ENCODE measurements around the gene ZBTB46. TPM values are rescaled to one million over a fixed set of nuclear protein-coding genes. Genes with fewer than 3 reads are reported as not detected.
"Not testable (repeated sequence)": the region's sequence is repeated elsewhere in the genome, so short reads cannot be mapped to it uniquely, and the experiment has no call there.

Gene ZBTB46
- total RNA-seq, 1 donor from 2014 or later: 23.7 TPM

DNA sequence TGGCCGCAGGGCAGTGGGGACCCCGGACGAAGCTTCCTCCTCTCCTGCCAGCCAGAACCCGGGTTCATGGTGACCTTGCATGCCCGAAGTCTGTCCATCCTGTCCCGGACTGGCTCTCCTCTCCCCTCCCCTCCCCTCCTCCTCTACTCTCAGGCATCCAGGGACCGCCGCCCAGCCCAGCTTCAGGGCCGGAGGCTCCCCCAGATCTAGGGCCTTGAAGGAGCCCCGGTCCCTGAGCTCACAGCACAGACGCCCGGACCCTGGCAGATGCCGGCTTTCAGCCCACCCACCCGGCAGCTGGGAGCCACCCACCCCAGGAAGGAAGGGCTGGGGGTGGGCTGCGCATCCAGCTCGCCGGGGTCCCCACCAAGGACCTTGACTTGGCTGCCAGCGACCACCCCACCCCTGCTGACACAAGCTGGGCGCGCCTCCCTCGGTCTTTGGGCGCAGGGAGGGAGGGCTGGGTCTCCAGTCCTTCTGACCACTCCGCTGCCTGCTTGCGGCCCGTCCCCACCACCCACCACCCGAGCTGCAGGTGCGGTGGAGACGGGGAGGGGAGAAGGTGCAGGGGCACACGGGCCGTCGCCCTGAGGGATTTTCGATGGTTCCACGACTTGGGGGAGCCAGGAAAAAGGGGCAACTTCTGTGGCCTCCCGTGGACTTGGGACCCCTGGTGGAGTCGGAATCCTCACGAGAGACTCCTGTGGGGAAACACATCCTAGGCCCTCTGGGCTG lies 24.5 kb upstream of the ZBTB46 start:
- Mint-ChIP-seq H3K4me3 (no peak overlapping the region), H3K4me1 (peaks cover 39% of the 10 kb centered on the region), H3K27ac (ENCODE audit: unreplicated experiment) (no peak overlapping the region), H3K36me3 (ENCODE audit: low read depth) (no peaks in the 10 kb centered on the region), H3K27me3 (ENCODE audit: low read depth) (peaks cover 2% of the 10 kb centered on the region), H3K9me3 (no peaks in the 10 kb centered on the region)
- TF ChIP-seq, protein P1, sequence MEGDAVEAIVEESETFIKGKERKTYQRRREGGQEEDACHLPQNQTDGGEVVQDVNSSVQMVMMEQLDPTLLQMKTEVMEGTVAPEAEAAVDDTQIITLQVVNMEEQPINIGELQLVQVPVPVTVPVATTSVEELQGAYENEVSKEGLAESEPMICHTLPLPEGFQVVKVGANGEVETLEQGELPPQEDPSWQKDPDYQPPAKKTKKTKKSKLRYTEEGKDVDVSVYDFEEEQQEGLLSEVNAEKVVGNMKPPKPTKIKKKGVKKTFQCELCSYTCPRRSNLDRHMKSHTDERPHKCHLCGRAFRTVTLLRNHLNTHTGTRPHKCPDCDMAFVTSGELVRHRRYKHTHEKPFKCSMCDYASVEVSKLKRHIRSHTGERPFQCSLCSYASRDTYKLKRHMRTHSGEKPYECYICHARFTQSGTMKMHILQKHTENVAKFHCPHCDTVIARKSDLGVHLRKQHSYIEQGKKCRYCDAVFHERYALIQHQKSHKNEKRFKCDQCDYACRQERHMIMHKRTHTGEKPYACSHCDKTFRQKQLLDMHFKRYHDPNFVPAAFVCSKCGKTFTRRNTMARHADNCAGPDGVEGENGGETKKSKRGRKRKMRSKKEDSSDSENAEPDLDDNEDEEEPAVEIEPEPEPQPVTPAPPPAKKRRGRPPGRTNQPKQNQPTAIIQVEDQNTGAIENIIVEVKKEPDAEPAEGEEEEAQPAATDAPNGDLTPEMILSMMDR (conservative IDR thresholded peaks at IDR 0.05): no peak
- no peak for DNase-seq (ENCODE audit: low read depth, low spot score)

DNA sequence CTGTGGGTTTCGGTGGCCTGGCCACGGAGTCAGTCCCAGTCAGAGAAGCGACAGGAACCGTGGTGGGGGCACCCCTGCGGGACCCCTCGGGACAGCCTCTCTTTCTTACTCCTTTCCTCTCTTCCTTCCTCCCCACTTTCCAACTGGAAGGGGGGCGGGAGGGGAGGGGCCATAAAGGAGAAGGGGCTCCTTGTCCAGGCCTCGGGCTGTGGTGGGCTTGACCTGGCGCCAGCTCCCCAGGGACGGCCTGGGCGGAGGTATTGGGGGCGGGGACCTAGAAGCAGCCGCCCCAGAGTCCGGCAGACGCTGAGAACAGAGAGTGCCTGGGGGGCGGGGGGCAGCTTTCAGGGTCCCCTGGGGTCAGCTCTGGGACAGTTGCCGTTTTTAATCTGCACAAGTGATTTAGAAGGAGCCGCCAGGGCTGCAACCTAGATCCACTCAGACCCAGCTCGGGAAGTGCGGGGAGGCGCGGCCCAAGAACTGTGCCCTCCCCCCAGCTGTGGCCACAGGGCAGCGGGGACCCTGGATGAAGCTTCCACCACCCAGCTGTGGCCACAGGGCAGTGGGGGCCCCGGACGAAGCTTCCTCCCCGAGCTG lies 23.8 kb upstream of the ZBTB46 start:
- H3K27me3 Mint-ChIP-seq (ENCODE audit: low read depth): peaks cover 2% of the 10 kb centered on the region
- H3K36me3 Mint-ChIP-seq (ENCODE audit: low read depth): no peaks in the 10 kb centered on the region
- peak overlapping the region; percentile 41 for H3K4me3 Mint-ChIP-seq
- no peak for DNase-seq (ENCODE audit: low read depth, low spot score)
- H3K27ac Mint-ChIP-seq (ENCODE audit: unreplicated experiment): no peak overlapping the region
- H3K9me3 Mint-ChIP-seq: no peaks in the 10 kb centered on the region
- TF ChIP-seq, protein P1 (conservative IDR thresholded peaks at IDR 0.05): no peak
- H3K4me1 Mint-ChIP-seq: peaks cover 39% of the 10 kb centered on the region

DNA sequence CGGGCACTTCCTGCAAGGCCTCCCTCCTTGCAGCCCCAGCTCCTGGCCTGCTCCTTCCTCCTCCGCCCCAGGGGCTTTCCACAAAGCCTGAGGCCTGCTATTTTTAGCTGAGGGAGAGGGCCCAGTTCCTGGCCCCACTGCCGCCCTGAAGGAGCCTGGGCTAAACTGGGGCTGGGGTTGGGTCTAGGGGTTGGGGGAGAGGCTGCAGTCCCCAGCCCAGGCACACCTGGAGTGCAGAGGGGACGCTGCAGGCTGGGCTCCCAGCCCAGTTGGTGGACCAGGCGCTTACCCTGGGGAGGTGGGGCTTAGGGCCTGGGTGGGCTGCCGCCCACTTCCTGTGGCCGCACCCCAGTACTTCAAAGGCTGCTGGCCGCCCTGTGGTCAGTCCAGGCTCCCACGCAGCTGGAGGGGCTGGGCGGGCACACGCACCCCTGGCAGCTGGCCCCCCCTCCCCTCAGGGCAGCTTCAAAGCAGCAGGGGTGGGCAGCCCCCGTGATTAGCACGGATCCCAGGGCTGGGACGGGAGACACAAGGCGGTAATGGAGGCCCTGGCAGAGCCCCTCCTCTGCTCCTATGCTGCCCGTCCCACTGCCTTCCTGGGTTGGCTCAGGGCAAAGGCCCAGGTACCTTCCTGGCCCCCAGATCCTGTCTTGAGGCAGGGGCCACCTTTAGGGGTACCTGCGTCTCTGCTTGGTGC lies 23.2 kb upstream of the ZBTB46 start:
- Mint-ChIP-seq H3K36me3 (ENCODE audit: low read depth) (no peaks in the 10 kb centered on the region), H3K4me3 (no peak overlapping the region), H3K9me3 (no peaks in the 10 kb centered on the region), H3K4me1 (peaks cover 35% of the 10 kb centered on the region), H3K27ac (ENCODE audit: unreplicated experiment) (no peak overlapping the region), H3K27me3 (ENCODE audit: low read depth) (peaks cover 2% of the 10 kb centered on the region)
- no peak for DNase-seq (ENCODE audit: low read depth, low spot score)
- TF ChIP-seq, protein P1 (conservative IDR thresholded peaks at IDR 0.05): no peak

DNA sequence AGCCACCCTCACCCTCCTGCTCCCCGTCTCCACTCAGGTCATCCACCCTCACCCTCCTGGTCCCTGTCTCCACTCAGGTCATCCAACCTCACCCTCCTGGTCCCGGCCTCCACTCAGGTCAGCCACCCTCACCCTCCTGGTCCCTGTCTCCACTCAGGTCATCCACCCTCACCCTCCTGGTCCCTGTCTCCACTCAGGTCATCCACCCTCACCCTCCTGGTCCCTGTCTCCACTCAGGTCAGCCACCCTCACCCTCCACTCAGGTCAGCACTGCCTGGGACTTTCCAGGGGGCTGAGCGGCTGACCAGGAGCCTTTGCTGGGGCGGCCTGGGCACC lies 22.6 kb upstream of the ZBTB46 start:
- peaks cover 30% of the 10 kb centered on the region for H3K4me1 Mint-ChIP-seq
- not testable (repeated sequence) for H3K9me3 Mint-ChIP-seq; H3K27me3 Mint-ChIP-seq (ENCODE audit: low read depth); DNase-seq (ENCODE audit: low read depth, low spot score); H3K4me3 Mint-ChIP-seq; H3K36me3 Mint-ChIP-seq (ENCODE audit: low read depth); H3K27ac Mint-ChIP-seq (ENCODE audit: unreplicated experiment)

DNA sequence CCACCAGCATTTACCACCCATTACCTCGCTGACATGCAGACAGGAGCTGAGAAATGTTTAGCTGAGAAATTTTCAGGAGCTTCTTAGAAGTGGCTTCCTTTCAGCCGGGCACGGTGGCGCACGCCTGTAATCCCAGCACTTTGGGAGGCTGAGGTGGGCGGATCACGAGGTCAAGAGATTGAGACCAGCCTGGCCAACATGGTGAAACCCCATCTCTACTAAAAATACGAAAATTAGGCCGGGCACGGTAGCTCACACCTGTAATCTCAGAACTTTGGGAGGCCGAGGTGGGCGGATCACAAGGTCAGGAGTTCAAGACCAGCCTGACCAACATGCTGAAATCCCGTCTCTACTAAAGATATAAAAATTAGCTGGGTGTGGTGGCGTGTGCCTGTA lies 20.5 kb upstream of the ZBTB46 start:
- not testable (repeated sequence) for H3K36me3 Mint-ChIP-seq (ENCODE audit: low read depth)

DNA sequence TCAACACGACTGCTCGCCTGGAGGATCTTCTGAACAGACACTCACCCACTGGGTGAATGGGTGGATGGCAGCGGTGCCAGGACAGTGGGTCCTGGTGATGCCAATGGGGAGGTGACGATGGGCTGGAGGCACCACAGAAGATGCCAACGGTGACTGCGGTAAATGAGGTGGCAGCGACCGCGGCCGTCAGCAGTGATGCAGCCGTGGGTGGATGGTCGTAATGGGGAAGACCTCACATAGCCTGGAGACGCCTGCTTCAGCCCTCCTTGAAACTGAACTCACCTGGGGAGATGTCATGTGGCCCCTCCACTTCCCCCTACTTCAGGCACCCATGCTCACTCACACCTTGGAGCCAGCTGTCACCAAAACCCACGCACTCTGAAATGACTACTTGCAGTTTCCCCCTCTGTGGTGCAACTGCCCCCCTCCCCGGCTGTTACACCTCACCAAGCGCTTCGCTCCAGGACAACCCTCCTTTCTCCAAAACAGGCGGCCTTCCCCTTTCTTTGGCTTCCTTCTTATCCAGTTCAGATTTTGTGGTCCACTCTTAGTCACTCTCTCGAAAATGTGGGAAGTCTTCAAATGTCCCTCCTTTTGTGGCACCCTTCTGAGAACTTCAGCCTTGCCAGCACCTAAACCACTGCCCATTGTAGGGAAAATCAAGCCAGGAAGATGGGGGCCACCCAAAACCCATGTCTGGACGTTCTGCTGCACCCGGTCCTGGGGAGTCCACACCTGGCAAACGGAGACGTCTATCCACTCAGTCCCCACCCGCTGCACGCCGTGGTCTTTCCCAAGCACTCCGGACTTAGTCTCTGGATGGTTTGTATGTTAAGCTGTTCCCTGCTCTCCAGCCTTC lies 19.9 kb upstream of the ZBTB46 start:
- TF ChIP-seq, protein P1 (conservative IDR thresholded peaks at IDR 0.05): no peak
- H3K27ac Mint-ChIP-seq (ENCODE audit: unreplicated experiment): peak overlapping the region; percentile 58
- H3K36me3 Mint-ChIP-seq (ENCODE audit: low read depth): no peaks in the 10 kb centered on the region
- no peak for DNase-seq (ENCODE audit: low read depth, low spot score)
- H3K4me3 Mint-ChIP-seq: peak overlapping the region; percentile 7
- H3K4me1 Mint-ChIP-seq: peaks cover 8% of the 10 kb centered on the region
- H3K27me3 Mint-ChIP-seq (ENCODE audit: low read depth): no peaks in the 10 kb centered on the region
- H3K9me3 Mint-ChIP-seq: no peaks in the 10 kb centered on the region

More for the DNA sequence above, 20.5 kb upstream of the ZBTB46 start:
- not testable (repeated sequence) for H3K27ac Mint-ChIP-seq (ENCODE audit: unreplicated experiment); H3K4me1 Mint-ChIP-seq; H3K27me3 Mint-ChIP-seq (ENCODE audit: low read depth); DNase-seq (ENCODE audit: low read depth, low spot score); H3K9me3 Mint-ChIP-seq
- peak overlapping the region; percentile 7 for H3K4me3 Mint-ChIP-seq

All from neural crest cell (in vitro differentiated cells).